HG03442 (cell line): Measurements from ENCODE around the gene MAP3K20.
"Not testable (repeated sequence)": the region's sequence is repeated elsewhere in the genome, so short reads cannot be mapped to it uniquely, and the experiment has no call there.

Source experiments
- ATAC-seq: cut with Tn5 transposase; IDR thresholded peaks from one replicate; pipeline ENCODE4 v1.9.1; 2021; ENCODE audit warnings: mild to moderate bottlenecking, moderate library complexity; ENCODE audit not compliant: unreplicated experiment

MAP3K20 gene

GRCh38 chr2:173262356-173262755 lies 186.7 kb downstream of the MAP3K20 start:
- ATAC-seq, result not testable (repeated sequence)

GRCh38 chr2:173264151-173264550 lies 188.5 kb downstream of the MAP3K20 start:
- no peak for ATAC-seq

- peak; percentile 73 for ATAC-seq
Measured at GRCh38 chr2:173264603-173265366, 189.1 kb downstream of the MAP3K20 start.

GRCh38 chr2:173271135-173271534 lies 195.5 kb downstream of the MAP3K20 start:
- ATAC-seq, result no peak

- no peak for ATAC-seq
Measured at GRCh38 chr2:173271825-173272224, 196.2 kb downstream of the MAP3K20 start.

- no peak for ATAC-seq
Measured at GRCh38 chr2:173272849-173273248, 197.2 kb downstream of the MAP3K20 start.

GRCh38 chr2:173278794-173279526 lies 203.3 kb downstream of the MAP3K20 start:
- no peak for ATAC-seq

- no peak for ATAC-seq
Measured at GRCh38 chr2:173279527-173279868, 203.9 kb downstream of the MAP3K20 start.

- no peak for ATAC-seq
Measured at GRCh38 chr2:173280853-173281252, 205.2 kb downstream of the MAP3K20 start.

GRCh38 chr2:173281898-173282297 lies 206.3 kb downstream of the MAP3K20 start:
- ATAC-seq, result not testable (repeated sequence)

GRCh38 chr2:173282795-173283545 lies 207.3 kb downstream of the MAP3K20 start:
- ATAC-seq, result no peak

GRCh38 chr2:173286153-173286809 lies 210.6 kb downstream of the MAP3K20 start:
- ATAC-seq, result peak; percentile 89

GRCh38 chr2:173287594-173287993 lies 211.9 kb downstream of the MAP3K20 start:
- no peak for ATAC-seq

GRCh38 chr2:173288561-173288960 lies 212.9 kb downstream of the MAP3K20 start:
- no peak for ATAC-seq

GRCh38 chr2:173290046-173290445 lies 214.4 kb downstream of the MAP3K20 start:
- no peak for ATAC-seq

- ATAC-seq, result no peak
Measured at GRCh38 chr2:173290518-173290917, 214.9 kb downstream of the MAP3K20 start.

- ATAC-seq, result no peak
Measured at GRCh38 chr2:173291412-173291811, 215.8 kb downstream of the MAP3K20 start.

GRCh38 chr2:173296235-173296634 lies 220.6 kb downstream of the MAP3K20 start:
- ATAC-seq, result no peak

GRCh38 chr2:173298536-173299097 lies 223.0 kb downstream of the MAP3K20 start:
- ATAC-seq, result no peak

- no peak for ATAC-seq
Measured at GRCh38 chr2:173299764-173300163, 224.1 kb downstream of the MAP3K20 start.

- ATAC-seq, result no peak
Measured at GRCh38 chr2:173300458-173300857, 224.8 kb downstream of the MAP3K20 start.
